Adrenal gland (tissue), 12 donors: Measurements from ENCODE around the gene CEP72. TPM values are rescaled to one million over a fixed set of nuclear protein-coding genes. Genes with fewer than 3 reads are reported as not detected.

Experiments
- DNase-seq, 7 donors: peaks; one replicate each; pipeline ENCODE4 v3.0.0-alpha.2; 2019 to 2020
- H3K27ac ChIP-seq, 5 donors: fragments of 200-600 bp; sonication (generic) in 4 of 5; 1 replicate in 3 of 5; 2 replicates in 2 of 5; pipeline versions ENCODE4 v1.5.1 to v1.8.0; 2016 to 2020; ENCODE audit warnings: mild to moderate bottlenecking in 1 of 5
- H3K27me3 ChIP-seq: fragments of 200-600 bp; 2 replicates; pipeline ENCODE4 v1.8.0; 2021
- H3K36me3 ChIP-seq, 2 donors: fragments of 200-600 bp; replicated peaks in 1 of 2; 1 replicate in 1 of 2; 2 replicates in 1 of 2; pipeline versions ENCODE4 v1.5.1 to v1.8.0; 2018 to 2022
- H3K4me1 ChIP-seq, 2 donors: fragments of 200-600 bp; replicated peaks in 1 of 2; 1 replicate in 1 of 2; 2 replicates in 1 of 2; pipeline versions ENCODE4 v1.5.1 to v1.8.0; 2018 to 2021
- H3K4me3 ChIP-seq, 4 donors: fragments of 200-600 bp; sonication (generic) in 3 of 4; one replicate each; pipeline ENCODE4 v1.5.1; 2016 to 2018
- H3K9me3 ChIP-seq, 3 donors: fragments of 200-600 bp; sonication (generic) in 1 of 3; replicated peaks in 1 of 3; 1 replicate in 2 of 3; 2 replicates in 1 of 3; pipeline versions ENCODE4 v1.5.1 to v1.8.0; 2016 to 2021
- CTCF ChIP-seq, 6 experiments: fragments of 450-650 bp in 4 of 6; fragments of 200-600 bp in 2 of 6; sonication (generic) in 1 of 6; IDR thresholded peaks; 1 replicate in 5 of 6; 2 replicates in 1 of 6; pipeline versions ENCODE4 v1.5.1 to v1.8.0; 2016 to 2021; ENCODE audit warnings: antibody characterized with exemption in 6 of 6, mild to moderate bottlenecking in 2 of 6, moderate library complexity in 1 of 6
- POLR2A ChIP-seq, 2 donors: fragments of 450-650 bp; IDR thresholded peaks; one replicate each; pipeline ENCODE4 v1.6.1; 2017; ENCODE audit warnings: antibody characterized with exemption in 2 of 2, mild to moderate bottlenecking in 2 of 2, moderate library complexity in 1 of 2
- WGBS, 4 donors: extraction: QIAGEN DNeasy Blood & Tissue Kit in 2 of 4; methylation state at CpG; one replicate each; pipeline versions ENCODE4 v1.1.5 to v1.1.7; 2013 to 2017; 5-methylcytosine and 5-hydroxymethylcytosine counted together
- intact Hi-C, 2 donors: fragments of 100-400 bp; cut with DNase I; formaldehyde crosslinking; loops; one replicate each; pipeline versions ENCODE4 v1.14.1 to v1.15.0; 2022 to 2023
- polyA plus RNA-seq, 3 donors: library from polyadenylated mRNA; stranded (reverse); fragments of 200-250 nt in 2 of 3; fragments of 350-450 nt in 1 of 3; fragmentation: Illumina TruSeq in 1 of 3; extraction: RNeasy Lipid Tissue Mini Kit (QIAGEN cat#74804) in 1 of 3; gene quantifications; one replicate each; pipeline ENCODE4 v1.2.3, GENCODE V29; 2013 to 2014
- total RNA-seq, 9 donors: library from RNA; depleted of rRNA in 4 of 9; stranded (reverse); fragments of >200 nt in 4 of 9; fragments of 120-200 nt in 1 of 9; fragmentation: NEBNext Ultra II Directional in 1 of 9; extraction: Animal tissue kit (Norgen Biotek cat#: 25700) in 1 of 9; gene quantifications; one replicate each; pipeline versions ENCODE4 v1.1.0 to v1.2.4, GENCODE V29; 2013 to 2023
- donor health status: healthy with polysubstance abuse.
- donor health status: Bipolar disorder and iron deficiency.
- donor health status: DM: yes; HTN: yes; CAD: no.
- donor health status: DM: no; HTN: no; CAD: no.
- donor health status: DM: no; HTN: no; CAD: no.
- donor health status: DM: yes; HTN: yes; CAD: no.

The CEP72 gene
- total and polyA plus RNA-seq, 12 donors, result 0.36 to 7.8 (median 2.5) TPM

- Histone ChIP-seq H3K27me3 (no peaks in the 10 kb centered on the region), H3K27ac (no peak overlapping the region), H3K9me3 (no peaks in the 10 kb centered on the region), H3K36me3 (peaks cover 0 to 7% of the 10 kb centered on the region in 2 donors), H3K4me3 (no peak overlapping the region), H3K4me1 (no peaks in the 10 kb centered on the region)
- DNase-seq, result no peak
- WGBS, 4 donors, result 93 to 99% (median 94%) methylated on average over 15 to 18 of the region's 18 CpGs
- TF ChIP-seq POLR2A (IDR thresholded peaks at IDR 0.05) (no peak), CTCF (IDR thresholded peaks at IDR 0.05) (no peak)
- intact Hi-C loops, result no loop called here
Observed at GRCh38 chr5:635306-636055, 23.3 kb downstream of the CEP72 start.

- no peak overlapping the region for H3K27ac ChIP-seq
- H3K9me3 ChIP-seq, result no peaks in the 10 kb centered on the region
- H3K36me3 ChIP-seq, result peaks cover 0 to 7% of the 10 kb centered on the region in 2 donors
- no peaks in the 10 kb centered on the region for H3K27me3 ChIP-seq
- 89 to 96% (median 91%) methylated on average over 15 to 20 of the region's 20 CpGs for WGBS, 4 donors
- no peak for DNase-seq
- no peak overlapping the region for H3K4me3 ChIP-seq
- TF ChIP-seq POLR2A (IDR thresholded peaks at IDR 0.05), result no peak
- no peak for TF ChIP-seq CTCF (IDR thresholded peaks at IDR 0.05)
- intact Hi-C loops, result no loop called here
- no peaks in the 10 kb centered on the region for H3K4me1 ChIP-seq
Observed at GRCh38 chr5:636951-637350, 24.8 kb downstream of the CEP72 start.

GRCh38 chr5:637581-638450 is 25.7 kb downstream of the CEP72 start:
- WGBS, 4 donors, result 93 to 97% (median 95%) methylated on average over 33 to 42 of the region's 42 CpGs
- Histone ChIP-seq H3K36me3 (peaks cover 0 to 7% of the 10 kb centered on the region in 2 donors), H3K4me1 (no peaks in the 10 kb centered on the region), H3K27ac (no peak overlapping the region), H3K27me3 (no peaks in the 10 kb centered on the region), H3K9me3 (no peaks in the 10 kb centered on the region), H3K4me3 (no peak overlapping the region)
- intact Hi-C loops, result no loop called here
- DNase-seq, result no peak
- TF ChIP-seq POLR2A (IDR thresholded peaks at IDR 0.05) (no peak), CTCF (IDR thresholded peaks at IDR 0.05) (no peak)

GRCh38 chr5:638501-639252 is 26.5 kb downstream of the CEP72 start:
- Histone ChIP-seq H3K4me3 (no peak overlapping the region), H3K9me3 (no peaks in the 10 kb centered on the region), H3K27ac (no peak overlapping the region), H3K36me3 (peaks cover 0 to 7% of the 10 kb centered on the region in 2 donors), H3K4me1 (no peaks in the 10 kb centered on the region), H3K27me3 (no peaks in the 10 kb centered on the region)
- WGBS, 4 donors, result 92 to 98% (median 97%) methylated on average over 17 to 29 of the region's 29 CpGs
- DNase-seq, result no peak
- TF ChIP-seq POLR2A (IDR thresholded peaks at IDR 0.05), result no peak
- TF ChIP-seq CTCF (IDR thresholded peaks at IDR 0.05), result no peak
- intact Hi-C loops, result no loop called here
